Fibroblast of mammary gland (primary cell): Measurements from ENCODE around the gene CACNG7.

Experiments
- DNase-seq: peaks from one replicate; pipeline ENCODE4 v3.0.0-alpha.2; 2010; ENCODE audit warnings: low read depth
- H3K4me3 ChIP-seq: 2 replicates; pipeline ENCODE4 v1.5.1; 2011; ENCODE audit warnings: low read depth, mild to moderate bottlenecking, low read length, moderate library complexity; ENCODE audit not compliant: control insufficient read depth
- CTCF ChIP-seq: conservative IDR thresholded peaks from 2 replicates; pipeline ENCODE4 v1.5.1; 2011; ENCODE audit warnings: low read depth, low read length, inconsistent platforms; ENCODE audit not compliant: control insufficient read depth, insufficient read depth

CACNG7 gene

GRCh38 chr19:53873773-53874605, 35.1 kb upstream of the CACNG7 start:
- TF ChIP-seq CTCF = no peak
- DNase-seq = no peak
- no peak overlapping the region for H3K4me3 ChIP-seq

GRCh38 chr19:53874606-53874990, 34.5 kb upstream of the CACNG7 start:
- no peak for DNase-seq
- no peak overlapping the region for H3K4me3 ChIP-seq
- TF ChIP-seq CTCF = no peak

- TF ChIP-seq CTCF = no peak
- H3K4me3 ChIP-seq = no peak overlapping the region
Measured at GRCh38 chr19:53875602-53876325, 33.3 kb upstream of the CACNG7 start.

GRCh38 chr19:53876651-53877224, 32.3 kb upstream of the CACNG7 start:
- no peak for TF ChIP-seq CTCF
- DNase-seq = no peak
- H3K4me3 ChIP-seq = no peak overlapping the region

More at GRCh38 chr19:53875602-53876325, 33.3 kb upstream of the CACNG7 start:
- no peak for DNase-seq

- no peak overlapping the region for H3K4me3 ChIP-seq
- DNase-seq = peak; percentile 27
- no peak for TF ChIP-seq CTCF
Measured at GRCh38 chr19:53877361-53877766, 31.7 kb upstream of the CACNG7 start.

GRCh38 chr19:53878776-53879139, 30.3 kb upstream of the CACNG7 start:
- TF ChIP-seq CTCF = no peak
- peak overlapping the region; percentile 59 for H3K4me3 ChIP-seq
- DNase-seq = no peak
